PC-9 (cell line): ENCODE results near the gene NXNL1.

Experiments used
- EZH2 ChIP-seq: fragments of 200-600 bp; sonication (generic); IDR thresholded peaks from 2 replicates; pipeline ENCODE4 v1.8.0; 2017; ENCODE audit warnings: antibody characterized with exemption, low read depth
- TF ChIP-seq, protein P1 (sequence below): fragments of 200-600 bp; sonication (generic); conservative IDR thresholded peaks from 2 replicates; pipeline ENCODE4 v1.6.1; 2017; ENCODE audit warnings: mixed run types, antibody characterized with exemption, mild to moderate bottlenecking, moderate library complexity

DNA sequence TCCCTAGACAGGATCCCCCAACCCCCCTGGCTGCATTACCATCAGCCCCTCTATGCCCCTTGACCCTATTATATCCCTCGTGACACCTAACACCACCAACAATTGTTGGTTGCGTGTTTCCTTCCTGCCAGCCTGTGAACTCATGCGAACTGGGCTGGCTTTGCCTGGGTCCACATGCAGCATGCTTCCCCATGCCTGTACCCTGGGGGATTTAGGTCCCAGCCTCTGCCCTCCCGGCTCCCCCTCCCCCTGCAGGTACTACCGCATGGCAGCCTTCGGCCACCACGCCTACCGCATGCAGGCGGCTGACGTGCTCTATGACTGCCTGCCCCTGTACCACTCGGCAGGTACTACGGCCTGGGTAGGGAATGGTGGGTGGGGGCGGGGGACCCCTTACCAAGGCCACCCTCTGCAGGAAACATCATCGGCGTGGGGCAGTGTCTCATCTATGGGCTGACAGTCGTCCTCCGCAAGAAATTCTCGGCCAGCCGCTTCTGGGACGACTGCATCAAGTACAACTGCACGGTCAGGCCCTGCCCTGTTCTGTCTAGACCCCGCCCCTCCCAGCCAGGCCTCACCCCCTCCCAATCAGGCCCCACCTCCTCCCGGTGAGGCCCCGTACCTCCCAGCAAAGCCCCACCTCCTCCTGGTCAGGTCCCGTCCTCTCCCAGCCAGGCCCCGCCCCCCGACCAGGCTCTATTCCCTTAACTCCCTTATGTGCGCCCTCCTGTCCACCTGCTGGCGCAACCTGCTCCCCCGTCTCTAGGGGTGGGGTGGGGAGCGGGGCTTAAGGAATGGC lies 28.1 kb upstream of the NXNL1 start:
- TF ChIP-seq, protein P1, sequence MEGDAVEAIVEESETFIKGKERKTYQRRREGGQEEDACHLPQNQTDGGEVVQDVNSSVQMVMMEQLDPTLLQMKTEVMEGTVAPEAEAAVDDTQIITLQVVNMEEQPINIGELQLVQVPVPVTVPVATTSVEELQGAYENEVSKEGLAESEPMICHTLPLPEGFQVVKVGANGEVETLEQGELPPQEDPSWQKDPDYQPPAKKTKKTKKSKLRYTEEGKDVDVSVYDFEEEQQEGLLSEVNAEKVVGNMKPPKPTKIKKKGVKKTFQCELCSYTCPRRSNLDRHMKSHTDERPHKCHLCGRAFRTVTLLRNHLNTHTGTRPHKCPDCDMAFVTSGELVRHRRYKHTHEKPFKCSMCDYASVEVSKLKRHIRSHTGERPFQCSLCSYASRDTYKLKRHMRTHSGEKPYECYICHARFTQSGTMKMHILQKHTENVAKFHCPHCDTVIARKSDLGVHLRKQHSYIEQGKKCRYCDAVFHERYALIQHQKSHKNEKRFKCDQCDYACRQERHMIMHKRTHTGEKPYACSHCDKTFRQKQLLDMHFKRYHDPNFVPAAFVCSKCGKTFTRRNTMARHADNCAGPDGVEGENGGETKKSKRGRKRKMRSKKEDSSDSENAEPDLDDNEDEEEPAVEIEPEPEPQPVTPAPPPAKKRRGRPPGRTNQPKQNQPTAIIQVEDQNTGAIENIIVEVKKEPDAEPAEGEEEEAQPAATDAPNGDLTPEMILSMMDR: no peak
- no peak for TF ChIP-seq EZH2
